Measurements from ENCODE around the gene LUC7L. TPM values are rescaled to one million over a fixed set of nuclear protein-coding genes. Genes with fewer than 3 reads are reported as not detected.

Gene LUC7L
- total RNA-seq, 4 donors from 2014 or later, result 47.6 to 118 (median 93.9) TPM

DNA sequence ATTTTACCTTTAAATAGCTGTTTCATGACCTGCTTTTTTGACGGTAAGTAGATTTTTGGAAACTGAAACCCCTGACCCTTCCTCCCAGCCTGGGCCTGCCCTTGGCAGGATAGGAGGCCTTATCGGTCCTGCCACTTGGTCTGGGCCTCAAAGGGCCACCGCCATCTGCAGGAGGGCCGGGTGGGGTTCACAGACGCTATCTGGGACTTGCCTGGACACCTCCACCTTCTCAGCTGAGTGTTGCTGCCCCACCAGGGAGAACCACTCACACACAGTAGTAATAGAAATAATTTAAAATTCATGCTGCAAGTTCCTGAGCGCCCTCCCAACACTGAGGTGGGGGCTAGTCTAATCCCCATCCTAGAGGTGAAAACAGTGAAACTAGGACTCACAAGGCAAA is 86.2 kb downstream of the LUC7L start:
- TF ChIP-seq, protein P1, sequence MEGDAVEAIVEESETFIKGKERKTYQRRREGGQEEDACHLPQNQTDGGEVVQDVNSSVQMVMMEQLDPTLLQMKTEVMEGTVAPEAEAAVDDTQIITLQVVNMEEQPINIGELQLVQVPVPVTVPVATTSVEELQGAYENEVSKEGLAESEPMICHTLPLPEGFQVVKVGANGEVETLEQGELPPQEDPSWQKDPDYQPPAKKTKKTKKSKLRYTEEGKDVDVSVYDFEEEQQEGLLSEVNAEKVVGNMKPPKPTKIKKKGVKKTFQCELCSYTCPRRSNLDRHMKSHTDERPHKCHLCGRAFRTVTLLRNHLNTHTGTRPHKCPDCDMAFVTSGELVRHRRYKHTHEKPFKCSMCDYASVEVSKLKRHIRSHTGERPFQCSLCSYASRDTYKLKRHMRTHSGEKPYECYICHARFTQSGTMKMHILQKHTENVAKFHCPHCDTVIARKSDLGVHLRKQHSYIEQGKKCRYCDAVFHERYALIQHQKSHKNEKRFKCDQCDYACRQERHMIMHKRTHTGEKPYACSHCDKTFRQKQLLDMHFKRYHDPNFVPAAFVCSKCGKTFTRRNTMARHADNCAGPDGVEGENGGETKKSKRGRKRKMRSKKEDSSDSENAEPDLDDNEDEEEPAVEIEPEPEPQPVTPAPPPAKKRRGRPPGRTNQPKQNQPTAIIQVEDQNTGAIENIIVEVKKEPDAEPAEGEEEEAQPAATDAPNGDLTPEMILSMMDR (IDR thresholded peaks at IDR 0.05), result no peak
- TF ChIP-seq POLR2A (IDR thresholded peaks at IDR 0.05), result no peak
- no peak for DNase-seq
- intact Hi-C loops (cut with DNase I; ENCODE audit: low total_unique reads), result no loop called here
- Histone ChIP-seq H3K36me3 (no peaks in the 10 kb centered on the region), H3K27me3 (no peaks in the 10 kb centered on the region), H3K4me3 (no peak overlapping the region), H3K9me3 (no peaks in the 10 kb centered on the region), H3K27ac (no peak overlapping the region), H3K4me1 (no peaks in the 10 kb centered on the region)

GRCh38 chr16:142405-142967 is 86.8 kb downstream of the LUC7L start:
- TF ChIP-seq POLR2A (IDR thresholded peaks at IDR 0.05), result no peak
- TF ChIP-seq, protein P1 (IDR thresholded peaks at IDR 0.05), result no peak
- intact Hi-C loops (cut with DNase I; ENCODE audit: low total_unique reads), result no loop called here
- Histone ChIP-seq H3K36me3 (no peaks in the 10 kb centered on the region), H3K4me1 (no peaks in the 10 kb centered on the region), H3K9me3 (no peaks in the 10 kb centered on the region), H3K4me3 (no peak overlapping the region), H3K27me3 (no peaks in the 10 kb centered on the region), H3K27ac (no peak overlapping the region)
- no peak for DNase-seq

- no peak overlapping the region for H3K27ac ChIP-seq
- H3K4me1 ChIP-seq, result no peaks in the 10 kb centered on the region
- H3K9me3 ChIP-seq, result no peaks in the 10 kb centered on the region
- no peaks in the 10 kb centered on the region for H3K27me3 ChIP-seq
- no peak for TF ChIP-seq POLR2A (IDR thresholded peaks at IDR 0.05)
- TF ChIP-seq, protein P1 (IDR thresholded peaks at IDR 0.05), result no peak
- no peaks in the 10 kb centered on the region for H3K36me3 ChIP-seq
- DNase-seq, result no peak
- intact Hi-C loops (cut with DNase I; ENCODE audit: low total_unique reads), result no loop called here
- H3K4me3 ChIP-seq, result no peak overlapping the region
Observed at GRCh38 chr16:140175-140857, 88.9 kb downstream of the LUC7L start.

Small RNA genes within 50 kb of the gene (small RNA-seq; reads per million reads assigned to genes)
- gene RF00019, result not detected

Other genes starting within 250 kb of the LUC7L start
- gene POLR3K, start 175.8 kb downstream of the LUC7L start, total RNA-seq, result 10 to 100 TPM in 1 of 4 donors, 1 to 10 TPM in 2, under 1 TPM in 1; 0.51 to 12.3 (median 4.0) TPM
- gene SNRNP25, start 175.6 kb downstream of the LUC7L start, total RNA-seq, result 10 to 100 TPM in 3 of 4 donors, 1 to 10 TPM in 1; 8.0 to 38.4 (median 21.6) TPM
- gene RHBDF1, start 156.8 kb downstream of the LUC7L start, total RNA-seq, result 10 to 100 TPM; 14.7 to 79.0 (median 31.1) TPM
- 100 to 1,000 TPM in 1 of 4 donors, 10 to 100 TPM in 3; 35.7 to 305 (median 63.7) TPM for gene MPG, start 151.2 kb downstream of the LUC7L start, total RNA-seq
- gene NPRL3, start 90.8 kb downstream of the LUC7L start, total RNA-seq, result 10 to 100 TPM; 13.9 to 34.8 (median 18.7) TPM
- gene HBZ, start 76.8 kb downstream of the LUC7L start, total RNA-seq, result under 1 TPM in 1 of 4 donors, not detected in 3; 0.76 TPM
- gene HBM, start 63.5 kb downstream of the LUC7L start, total RNA-seq, result 1 to 10 TPM in 1 of 4 donors, not detected in 3; 1.4 TPM
- 100 to 1,000 TPM in 3 of 4 donors, 10 to 100 TPM in 1; 52.8 to 638 (median 317) TPM for gene HBA2, start 56.6 kb downstream of the LUC7L start, total RNA-seq
- gene HBA1, start 52.8 kb downstream of the LUC7L start, total RNA-seq, result 100 to 1,000 TPM in 3 of 4 donors, 10 to 100 TPM in 1; 42.0 to 398 (median 263) TPM
- gene HBQ1, start 49.0 kb downstream of the LUC7L start, total RNA-seq, result 1 to 10 TPM in 1 of 4 donors, not detected in 3; 4.1 TPM
- gene FAM234A, start 5.4 kb upstream of the LUC7L start, total RNA-seq, result 10 to 100 TPM in 2 of 4 donors, 1 to 10 TPM in 2; 5.6 to 65.5 (median 30.1) TPM
- gene RGS11, start 46.5 kb upstream of the LUC7L start, total RNA-seq, result 1 to 10 TPM in 3 of 4 donors, not detected in 1; 1.1 to 2.4 (median 2.3) TPM
- gene ARHGDIG, start 51.1 kb upstream of the LUC7L start, total RNA-seq, result 1 to 10 TPM in 1 of 4 donors, not detected in 3; 2.1 TPM
- under 1 TPM in 1 of 4 donors, not detected in 3; 0.97 TPM for gene PDIA2, start 53.7 kb upstream of the LUC7L start, total RNA-seq
- 10 to 100 TPM in 3 of 4 donors, 1 to 10 TPM in 1; 6.2 to 23.6 (median 19.9) TPM for gene AXIN1, start 123.3 kb upstream of the LUC7L start, total RNA-seq
- gene MRPL28, start 141.1 kb upstream of the LUC7L start, total RNA-seq, result 10 to 100 TPM; 32.4 to 97.3 (median 50.1) TPM
- 10 to 100 TPM; 10.6 to 36.2 (median 12.8) TPM for gene PGAP6, start 152.5 kb upstream of the LUC7L start, total RNA-seq
- 10 to 100 TPM; 37.3 to 77.6 (median 62.2) TPM for gene NME4, start 167.8 kb upstream of the LUC7L start, total RNA-seq
- 100 to 1,000 TPM in 1 of 4 donors, 10 to 100 TPM in 3; 10.6 to 106 (median 31.9) TPM for gene DECR2, start 172.4 kb upstream of the LUC7L start, total RNA-seq
- 10 to 100 TPM; 10.5 to 75.0 (median 49.4) TPM for gene RAB11FIP3, start 196.2 kb upstream of the LUC7L start, total RNA-seq

Data from uterus (tissue), 4 donors.